Measurements from ENCODE around the gene VWA1.
"Not testable (repeated sequence)": the region's sequence is repeated elsewhere in the genome, so short reads cannot be mapped to it uniquely, and the experiment has no call there.

Gene VWA1

DNA sequence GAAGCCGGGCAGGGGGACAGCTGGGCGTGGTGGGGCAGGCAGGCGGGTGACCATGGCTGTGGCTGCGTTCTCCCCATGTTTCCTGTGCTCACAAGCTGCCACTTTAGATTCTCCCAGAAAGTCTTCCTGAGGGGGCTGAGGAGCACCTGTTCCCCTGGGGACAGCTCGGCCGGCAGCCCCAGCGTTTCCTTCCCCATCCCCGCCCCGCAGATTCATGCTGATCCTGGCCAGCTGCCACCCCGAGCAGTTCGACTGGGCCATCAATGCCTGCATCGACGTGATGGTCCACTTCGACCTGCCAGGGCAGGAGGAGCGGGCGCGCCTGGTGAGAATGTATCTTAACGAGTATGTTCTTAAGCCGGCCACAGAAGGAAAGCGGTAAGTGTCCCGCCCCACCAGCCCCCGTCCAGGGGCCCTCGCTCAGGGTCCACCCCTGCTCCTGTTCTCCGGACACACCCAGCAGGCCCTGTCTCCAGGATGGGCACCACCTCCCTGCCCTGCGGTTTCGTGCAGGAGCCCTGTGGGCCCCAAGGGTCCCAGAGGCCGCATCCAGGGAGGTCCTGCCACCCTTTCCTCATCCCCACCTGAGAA is 25.1 kb downstream of the VWA1 start:
- DNase-seq (ENCODE audit: low read depth): no peak
- TF ChIP-seq, protein P1, sequence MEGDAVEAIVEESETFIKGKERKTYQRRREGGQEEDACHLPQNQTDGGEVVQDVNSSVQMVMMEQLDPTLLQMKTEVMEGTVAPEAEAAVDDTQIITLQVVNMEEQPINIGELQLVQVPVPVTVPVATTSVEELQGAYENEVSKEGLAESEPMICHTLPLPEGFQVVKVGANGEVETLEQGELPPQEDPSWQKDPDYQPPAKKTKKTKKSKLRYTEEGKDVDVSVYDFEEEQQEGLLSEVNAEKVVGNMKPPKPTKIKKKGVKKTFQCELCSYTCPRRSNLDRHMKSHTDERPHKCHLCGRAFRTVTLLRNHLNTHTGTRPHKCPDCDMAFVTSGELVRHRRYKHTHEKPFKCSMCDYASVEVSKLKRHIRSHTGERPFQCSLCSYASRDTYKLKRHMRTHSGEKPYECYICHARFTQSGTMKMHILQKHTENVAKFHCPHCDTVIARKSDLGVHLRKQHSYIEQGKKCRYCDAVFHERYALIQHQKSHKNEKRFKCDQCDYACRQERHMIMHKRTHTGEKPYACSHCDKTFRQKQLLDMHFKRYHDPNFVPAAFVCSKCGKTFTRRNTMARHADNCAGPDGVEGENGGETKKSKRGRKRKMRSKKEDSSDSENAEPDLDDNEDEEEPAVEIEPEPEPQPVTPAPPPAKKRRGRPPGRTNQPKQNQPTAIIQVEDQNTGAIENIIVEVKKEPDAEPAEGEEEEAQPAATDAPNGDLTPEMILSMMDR (IDR thresholded peaks at IDR 0.05; ENCODE audit: insufficient read depth, low read depth, low read length, missing control alignments): no peak
- no peak overlapping the region for H3K4me3 ChIP-seq (ENCODE audit: low read length)

DNA sequence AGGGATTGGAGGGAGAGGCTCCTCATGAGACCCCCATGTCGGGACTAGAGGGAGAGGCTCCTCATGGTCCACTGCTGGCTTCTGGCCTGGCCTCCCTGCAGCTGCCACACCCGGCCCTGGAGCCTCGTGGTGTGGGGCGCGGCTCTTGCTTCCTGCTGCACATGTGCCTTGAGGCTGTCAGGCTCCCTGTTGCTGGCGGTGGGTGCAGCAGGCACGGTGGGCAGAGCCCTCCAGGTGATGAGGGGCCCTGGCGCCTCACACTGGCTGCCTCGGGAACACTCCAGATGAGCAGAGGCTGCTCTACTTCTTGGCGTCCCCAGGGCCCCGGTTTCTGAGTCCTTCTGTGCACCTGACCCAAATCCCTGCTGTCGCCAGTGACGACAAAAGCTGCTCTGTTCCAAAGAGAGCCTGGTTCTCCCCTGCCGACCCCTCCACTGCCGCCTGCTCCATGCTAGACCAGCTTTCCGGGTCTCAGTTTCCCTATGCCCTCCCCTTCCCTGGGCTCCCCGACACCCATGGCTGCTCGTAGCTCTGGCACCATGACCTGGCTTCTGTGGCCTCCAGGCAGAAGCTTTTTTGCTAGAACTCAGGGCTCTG is 26.3 kb downstream of the VWA1 start:
- no peak overlapping the region for H3K4me3 ChIP-seq (ENCODE audit: low read length)
- TF ChIP-seq, protein P1 (IDR thresholded peaks at IDR 0.05; ENCODE audit: insufficient read depth, low read depth, low read length, missing control alignments): no peak
- DNase-seq (ENCODE audit: low read depth): no peak

DNA sequence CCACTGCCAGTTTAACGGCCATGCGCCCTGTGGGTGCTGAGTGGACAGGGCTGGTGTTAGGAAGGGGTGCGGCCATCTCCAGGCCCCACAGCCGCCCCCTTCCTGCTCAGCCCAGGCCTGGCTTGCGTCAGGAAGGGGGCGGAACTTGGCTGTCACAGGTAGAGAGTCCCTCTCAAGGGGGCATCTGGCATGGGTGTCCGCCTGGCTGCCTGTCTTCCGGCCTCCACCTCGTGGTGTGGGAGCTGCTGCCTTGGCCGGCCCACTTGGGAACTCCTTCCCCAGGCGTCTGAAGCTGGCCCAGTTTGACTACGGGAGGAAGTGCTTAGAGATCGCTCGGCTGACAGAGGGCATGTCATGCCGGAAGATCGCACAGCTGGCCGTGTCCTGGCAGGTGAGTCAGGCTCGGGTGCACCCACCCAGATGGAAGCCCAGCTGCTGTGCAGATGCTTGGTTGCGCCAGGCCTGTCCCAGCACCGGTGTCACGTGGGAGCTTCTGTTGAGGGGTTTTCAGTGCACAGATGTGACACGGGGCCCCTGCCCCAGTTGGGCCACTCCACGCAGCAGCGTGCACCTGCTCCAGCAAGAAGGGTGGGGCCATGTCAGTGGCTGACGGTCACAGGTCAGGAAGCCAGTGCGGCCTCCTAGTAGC is 27.0 kb downstream of the VWA1 start:
- no peak overlapping the region for H3K4me3 ChIP-seq (ENCODE audit: low read length)
- peak; percentile 75 for DNase-seq (ENCODE audit: low read depth)
- TF ChIP-seq, protein P1 (IDR thresholded peaks at IDR 0.05; ENCODE audit: insufficient read depth, low read depth, low read length, missing control alignments): no peak

DNA sequence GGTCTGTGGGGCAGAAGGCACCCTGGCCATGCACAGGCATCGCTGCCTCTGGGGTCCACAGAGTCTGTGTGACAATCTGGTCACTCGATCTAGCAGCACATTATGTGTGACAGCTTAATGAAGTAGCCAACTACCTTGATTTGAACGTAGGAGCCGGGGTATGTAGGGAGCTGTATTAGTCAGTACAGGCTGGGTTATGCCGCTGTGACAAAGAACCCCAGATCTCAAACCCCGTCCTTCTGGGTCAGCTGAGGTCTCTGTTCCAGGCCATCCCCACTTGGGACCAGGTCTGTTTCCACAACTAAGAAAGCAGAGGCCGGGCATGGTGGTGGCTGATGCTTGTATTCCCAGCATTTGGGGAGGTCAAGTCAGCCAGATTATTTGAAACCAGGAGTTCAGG is 27.8 kb downstream of the VWA1 start:
- H3K4me3 ChIP-seq (ENCODE audit: low read length): no peak overlapping the region
- no peak for DNase-seq (ENCODE audit: low read depth)
- TF ChIP-seq, protein P1 (IDR thresholded peaks at IDR 0.05; ENCODE audit: insufficient read depth, low read depth, low read length, missing control alignments): no peak

DNA sequence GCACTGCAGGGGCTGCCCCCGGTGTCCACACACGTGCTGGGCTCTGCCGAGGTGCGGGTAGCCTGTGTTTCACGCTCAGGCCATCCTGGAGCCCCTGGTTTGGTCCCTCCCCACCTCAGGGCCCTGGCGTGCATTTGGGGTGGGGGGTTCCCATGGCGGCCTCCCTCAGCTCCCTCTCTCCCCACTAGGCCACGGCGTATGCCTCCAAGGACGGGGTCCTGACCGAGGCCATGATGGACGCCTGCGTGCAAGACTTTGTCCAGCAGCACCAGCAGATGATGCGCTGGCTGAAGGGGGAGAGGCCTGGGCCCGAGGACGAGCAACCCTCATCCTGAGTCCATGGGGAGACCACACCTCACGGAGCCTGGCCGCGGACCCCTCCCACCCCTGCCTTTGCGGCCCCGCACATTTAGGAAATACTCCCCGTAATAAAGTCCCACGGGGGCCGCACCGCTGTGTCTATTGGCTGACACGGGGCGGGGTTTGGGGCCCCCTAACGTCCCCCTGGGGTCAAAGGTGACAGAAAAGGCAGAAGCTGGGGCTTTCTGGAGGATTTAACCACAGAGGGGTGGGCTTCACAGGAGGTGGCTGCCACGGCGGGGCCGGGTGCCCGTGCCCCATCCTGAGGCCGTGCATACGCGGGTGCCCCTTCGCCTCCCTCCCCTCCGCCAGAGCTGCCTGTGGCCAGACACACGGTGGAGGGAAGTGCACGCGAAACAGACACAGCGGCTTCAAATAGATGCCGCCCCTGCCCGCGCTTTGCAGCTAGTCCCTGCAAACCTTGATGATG is 32.9 kb downstream of the VWA1 start:
- not testable (repeated sequence) for H3K4me3 ChIP-seq (ENCODE audit: low read length); DNase-seq (ENCODE audit: low read depth)

DNA sequence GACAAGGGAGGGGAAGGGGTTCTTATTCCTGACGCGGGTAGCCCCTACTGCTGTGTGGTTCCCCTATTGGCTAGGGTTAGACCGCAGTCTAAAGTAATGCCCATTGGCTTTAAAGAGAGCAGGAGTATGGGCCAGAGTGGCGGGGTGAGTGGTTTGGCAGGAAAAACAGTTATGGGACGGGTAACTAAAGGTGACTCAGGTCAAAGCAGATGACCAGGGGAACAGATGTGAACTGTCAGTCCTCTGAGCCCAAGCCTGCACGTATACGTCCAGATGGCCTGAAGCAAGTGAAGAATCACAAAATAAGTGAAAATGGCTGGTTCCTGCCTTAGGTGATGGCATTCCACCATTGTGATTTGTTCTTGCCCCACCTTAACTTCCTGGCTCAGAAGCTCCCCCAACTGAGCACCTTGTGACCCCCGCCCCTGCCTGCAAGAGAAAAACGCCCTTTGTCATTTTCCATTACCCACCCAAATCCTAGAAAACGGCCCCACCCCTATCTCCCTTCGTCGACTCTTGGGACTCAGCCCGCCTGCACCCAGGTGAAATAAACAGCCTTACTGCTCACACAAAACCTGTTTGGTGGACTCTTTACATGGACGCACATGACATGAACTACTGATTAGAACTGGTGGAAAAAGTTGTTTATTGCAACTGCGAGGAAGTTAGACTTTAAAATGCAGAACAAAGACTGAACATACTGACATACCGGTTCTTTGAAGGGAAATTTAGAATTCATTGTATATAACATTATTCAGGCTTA is 35.3 kb downstream of the VWA1 start:
- DNase-seq (ENCODE audit: low read depth): peak; percentile 46
- TF ChIP-seq, protein P1 (IDR thresholded peaks at IDR 0.05; ENCODE audit: insufficient read depth, low read depth, low read length, missing control alignments): no peak
- H3K4me3 ChIP-seq (ENCODE audit: low read length): peak overlapping the region; percentile 86

Data from epithelial cell of esophagus (primary cell).